NB4 (cell line): Measurements from ENCODE around the gene ZNF778.

Source experiments
- CTCF ChIP-seq: IDR thresholded peaks from one replicate; pipeline ENCODE4 v1.5.1; 2012; ENCODE audit warnings: low read depth, low read length
- MAX ChIP-seq: IDR thresholded peaks from 2 replicates; pipeline ENCODE4 v1.6.1; 2011; ENCODE audit warnings: low read depth, low read length
- MYC ChIP-seq: IDR thresholded peaks from 2 replicates; pipeline ENCODE4 v1.6.1; 2011; ENCODE audit warnings: low read depth, low read length
- POLR2A ChIP-seq: IDR thresholded peaks from 2 replicates; pipeline ENCODE4 v1.6.1; 2011; ENCODE audit warnings: mild to moderate bottlenecking; ENCODE audit not compliant: insufficient read length; ENCODE audit errors: extremely low read depth

GRCh38 chr16:89183975-89184676 lies 33.4 kb upstream of the ZNF778 start:
- TF ChIP-seq POLR2A = no peak
- no peak for TF ChIP-seq CTCF
- no peak for TF ChIP-seq MYC
- TF ChIP-seq MAX = no peak
